Islet precursor cell (in vitro differentiated cells): ENCODE results near the gene TTC23L.
"Not testable (repeated sequence)": the region's sequence is repeated elsewhere in the genome, so short reads cannot be mapped to it uniquely, and the experiment has no call there.

Source experiments
- DNase-seq: peaks from one replicate; pipeline ENCODE4 v3.0.0-alpha.2; 2018

The TTC23L gene

DNA sequence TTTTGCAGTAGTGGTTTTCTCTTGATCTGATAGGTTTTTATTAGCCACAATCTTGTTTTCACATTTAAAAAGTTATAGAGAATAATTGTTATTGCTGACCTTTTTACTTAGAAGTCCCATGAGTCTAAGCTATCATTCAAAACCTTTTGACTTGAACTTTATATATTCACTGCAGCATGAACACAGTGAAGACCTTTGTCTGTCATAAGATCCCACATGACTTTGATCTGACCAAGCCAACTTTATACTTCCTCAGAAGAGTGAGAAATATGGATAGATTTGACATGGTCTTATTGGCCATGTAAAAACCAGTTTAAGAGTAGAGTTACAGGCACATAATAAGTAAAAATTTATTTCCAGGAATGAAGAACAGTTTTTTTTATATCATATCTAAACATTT, 42.3 kb downstream of the TTC23L start:
- DNase-seq = no peak

DNA sequence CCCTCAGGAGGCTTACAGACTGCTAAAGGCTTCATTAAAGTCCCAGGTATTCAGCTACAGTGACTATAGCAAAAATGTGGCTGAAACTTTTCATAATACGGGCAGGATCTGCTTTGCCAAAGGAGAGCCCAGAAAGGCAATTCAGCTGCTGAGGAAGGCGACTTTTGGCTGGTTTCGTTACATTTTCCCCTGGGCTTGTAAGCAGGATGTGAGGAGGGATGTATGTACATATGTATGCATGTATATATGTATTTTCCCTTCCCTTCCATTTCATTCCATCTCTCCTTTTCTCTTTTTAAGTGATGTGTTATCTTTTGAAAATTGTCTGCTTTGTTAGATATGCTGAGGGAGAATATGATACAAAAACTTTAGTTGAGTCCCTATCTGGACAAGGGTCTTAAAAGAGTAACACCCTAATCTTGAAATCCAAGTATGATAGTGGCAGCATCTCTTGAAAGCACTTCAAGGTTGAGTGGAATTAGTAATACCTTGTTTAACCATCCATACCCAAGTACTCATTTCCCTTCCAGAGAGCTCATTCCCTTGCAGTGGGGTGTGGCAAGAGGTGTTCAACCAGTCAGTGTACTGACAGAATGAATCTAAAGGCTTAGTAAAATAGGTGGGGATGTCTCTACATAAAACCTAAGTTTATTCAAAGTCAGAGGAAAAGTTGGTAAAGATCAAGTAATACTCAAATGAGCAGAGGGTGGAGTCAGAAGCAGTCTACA, 47.6 kb downstream of the TTC23L start:
- no peak for DNase-seq

DNA sequence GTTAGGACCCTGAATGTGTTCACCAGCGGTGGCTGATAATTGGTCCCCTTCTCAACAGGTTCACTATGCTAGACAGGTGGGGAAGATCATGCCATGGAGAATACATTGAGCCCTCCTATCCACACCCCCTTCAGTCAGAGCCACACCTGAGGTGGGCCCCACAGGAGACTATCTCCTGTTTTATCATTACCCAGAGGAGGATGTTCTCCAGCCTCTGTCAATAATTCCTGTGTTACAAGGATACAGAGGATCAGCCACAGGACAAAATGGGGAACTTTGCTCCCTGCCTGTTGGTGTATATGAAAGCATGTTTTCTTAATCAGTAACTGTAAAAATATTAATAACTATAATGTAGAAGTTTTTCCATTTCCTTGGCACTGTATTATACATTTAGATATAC, 50.4 kb downstream of the TTC23L start:
- DNase-seq = no peak

DNA sequence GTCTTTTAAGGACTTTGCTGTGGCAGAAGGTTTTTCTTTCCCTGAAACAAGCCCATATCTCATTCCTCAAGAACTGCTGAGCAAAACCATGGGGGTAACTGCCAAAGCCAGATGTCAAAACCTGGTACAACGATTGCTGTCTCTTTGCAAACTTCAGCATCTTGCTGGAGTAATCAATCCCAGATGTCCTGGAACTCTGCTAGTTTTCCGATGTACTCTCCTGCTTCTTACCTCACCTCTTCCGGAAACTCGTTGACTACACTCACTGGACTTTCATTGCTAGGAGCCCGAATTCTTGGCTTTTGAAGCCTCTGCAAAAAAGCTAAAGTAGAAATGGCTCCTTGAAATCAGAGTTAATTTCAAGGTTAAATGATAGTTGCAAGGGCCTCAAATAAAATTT, 53.0 kb downstream of the TTC23L start:
- DNase-seq = no peak

DNA sequence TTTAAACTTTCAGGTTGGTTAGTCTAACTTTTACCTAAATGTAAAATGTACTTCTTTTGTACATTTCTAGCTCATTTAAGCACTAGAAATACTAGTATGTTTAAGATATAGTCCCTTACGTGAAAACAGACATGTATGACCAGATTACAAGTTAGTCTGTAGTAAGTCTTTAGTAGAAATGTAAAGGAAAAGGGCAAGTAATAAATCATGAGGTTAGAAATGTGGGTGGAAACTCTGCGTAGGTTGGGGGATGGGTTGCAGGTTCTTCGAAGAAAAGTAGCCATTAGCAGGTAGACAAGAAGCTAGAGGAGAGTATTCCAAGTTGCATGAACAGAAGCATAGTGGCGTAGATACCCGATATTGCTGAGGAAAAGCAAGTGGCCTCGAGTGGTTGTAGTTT, 53.5 kb downstream of the TTC23L start:
- DNase-seq = no peak

DNA sequence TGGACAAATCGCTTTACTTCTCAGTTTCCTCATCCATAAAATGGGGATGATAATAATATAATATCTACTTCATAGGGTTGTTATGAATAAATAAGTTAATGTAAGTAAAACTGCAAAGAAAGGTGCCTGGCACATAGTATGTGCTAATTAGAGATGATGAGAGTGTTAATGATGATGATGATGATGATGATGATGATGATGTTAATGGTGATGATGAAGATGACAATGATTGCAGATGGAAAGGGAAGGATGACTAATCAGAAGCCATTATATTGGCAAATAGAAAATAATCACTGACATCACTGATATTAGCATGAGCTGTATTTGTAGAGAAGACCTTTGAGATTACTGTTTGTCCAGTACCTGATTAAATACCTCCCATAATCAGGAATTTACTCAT, 55.8 kb downstream of the TTC23L start:
- no peak for DNase-seq

DNA sequence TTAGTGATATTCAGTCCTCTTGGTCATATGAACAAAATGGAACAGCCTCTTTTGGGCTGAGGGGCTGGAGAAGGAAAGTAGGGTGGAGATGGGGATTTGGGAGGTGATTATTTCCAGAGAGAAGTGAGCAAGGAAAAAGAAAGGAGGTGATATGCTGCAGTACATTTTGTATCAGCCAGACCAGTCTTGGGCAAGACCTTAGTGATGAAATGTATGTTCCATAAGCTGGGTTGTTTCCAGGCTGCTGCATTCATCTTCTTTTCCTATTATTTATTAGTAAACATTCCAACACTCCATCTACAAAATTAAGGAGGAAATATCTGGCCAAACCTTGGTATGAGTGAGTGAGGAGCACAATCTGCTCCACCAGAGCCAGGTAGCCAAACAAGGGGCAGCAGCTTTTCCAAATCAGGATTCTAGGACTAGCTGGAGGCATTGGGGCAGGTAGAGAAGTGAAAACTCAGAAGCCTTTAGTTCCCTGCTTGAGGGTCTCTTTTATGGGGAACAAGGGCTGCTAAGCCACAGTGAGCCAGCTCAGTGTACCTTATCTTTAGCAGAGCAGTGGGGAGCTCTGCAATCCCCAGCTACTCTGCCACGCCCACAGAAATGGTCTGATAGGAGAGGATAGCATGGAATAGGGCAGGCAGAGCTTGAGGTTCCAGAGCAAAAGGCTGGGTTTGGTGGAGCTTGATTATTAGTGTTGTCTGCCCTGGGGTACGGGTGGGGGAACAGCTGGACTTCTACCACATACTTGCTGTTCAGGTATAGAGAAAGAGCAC, 56.9 kb downstream of the TTC23L start:
- no peak for DNase-seq

DNA sequence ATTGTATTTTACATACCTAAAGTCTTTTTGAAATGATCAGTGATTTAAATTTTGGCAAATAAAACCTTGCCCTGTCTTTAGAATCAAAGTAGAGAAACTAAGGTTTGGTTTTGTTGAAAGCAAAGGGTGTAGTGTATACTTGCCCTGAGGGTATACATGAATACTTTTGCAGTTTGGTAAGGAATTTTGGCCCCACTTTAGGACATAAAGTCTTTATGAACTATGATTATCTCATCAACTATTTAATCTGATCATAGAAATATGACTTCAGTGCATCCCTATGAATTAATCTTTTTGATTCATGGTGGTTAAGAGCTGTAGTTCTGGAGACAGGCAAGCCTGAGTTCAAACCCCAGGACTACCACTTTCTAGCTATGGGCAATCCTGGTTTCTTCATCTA, 58.7 kb downstream of the TTC23L start:
- DNase-seq = no peak

DNA sequence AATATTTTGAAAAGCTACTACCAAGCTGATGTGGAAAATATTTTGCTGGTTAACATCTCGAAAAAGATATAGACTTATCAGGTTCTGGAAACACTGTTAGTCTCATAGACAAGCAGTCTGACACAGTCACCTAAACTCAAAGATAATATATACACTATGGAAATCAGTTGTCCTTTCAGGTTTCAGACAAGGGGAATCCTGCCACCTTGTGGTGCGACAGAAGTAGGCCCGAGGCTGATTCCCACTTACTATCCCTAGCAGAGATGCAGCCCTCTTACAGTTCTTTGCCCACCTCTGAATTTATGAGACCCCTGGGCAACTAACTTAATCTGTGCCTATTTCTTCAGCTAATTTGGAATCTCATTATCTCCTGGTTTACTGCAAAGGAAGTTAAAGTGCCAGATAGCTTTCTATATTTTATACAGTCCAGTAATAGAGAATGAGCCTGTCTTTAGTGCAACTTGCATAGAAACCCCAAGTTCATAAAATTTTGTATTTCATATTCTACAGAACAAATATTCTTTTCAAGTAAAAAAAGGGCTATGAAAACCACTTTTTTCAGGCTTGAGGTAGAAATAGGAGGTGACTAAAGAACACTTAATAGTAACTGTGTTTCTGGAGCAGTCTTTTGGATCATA, 59.4 kb downstream of the TTC23L start:
- DNase-seq = peak; percentile 77

DNA sequence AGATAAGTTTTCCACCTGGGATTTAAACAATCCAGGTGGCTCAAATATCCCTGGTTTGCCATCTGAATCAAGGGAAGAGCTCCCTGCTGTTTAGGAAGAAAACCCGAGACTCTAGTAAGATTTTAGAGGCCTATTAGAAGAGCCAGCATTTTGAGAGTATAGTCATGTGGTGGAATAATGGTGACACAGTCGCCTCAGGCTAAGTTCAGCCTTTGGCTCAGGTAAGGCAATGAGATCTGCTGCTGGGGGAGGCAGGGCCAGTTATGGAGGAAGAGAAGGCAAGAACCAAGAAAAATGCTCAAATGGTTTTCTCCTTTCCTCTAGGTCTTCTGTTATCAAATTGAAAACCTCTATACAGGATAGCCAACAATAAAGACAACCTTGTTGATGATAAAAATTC, 60.1 kb downstream of the TTC23L start:
- DNase-seq = peak; percentile 70

DNA sequence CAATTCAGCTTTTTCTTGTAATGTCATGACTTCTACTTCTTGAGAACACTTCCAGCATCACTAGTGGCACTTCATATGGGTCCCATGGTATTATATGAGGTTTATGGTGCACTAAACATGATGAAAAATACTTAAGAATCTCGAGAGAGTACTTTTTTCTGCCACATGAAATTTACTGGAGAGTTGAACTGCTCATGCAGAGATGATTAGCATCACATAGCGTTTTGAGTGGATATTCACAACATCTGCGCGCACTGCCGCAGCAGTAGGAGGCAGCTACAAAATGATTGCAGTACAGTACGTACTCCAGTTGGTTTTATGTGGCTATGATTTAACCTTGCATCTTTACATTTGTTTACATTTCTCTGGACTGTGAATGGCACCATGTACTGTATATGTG, 61.7 kb downstream of the TTC23L start:
- no peak for DNase-seq

DNA sequence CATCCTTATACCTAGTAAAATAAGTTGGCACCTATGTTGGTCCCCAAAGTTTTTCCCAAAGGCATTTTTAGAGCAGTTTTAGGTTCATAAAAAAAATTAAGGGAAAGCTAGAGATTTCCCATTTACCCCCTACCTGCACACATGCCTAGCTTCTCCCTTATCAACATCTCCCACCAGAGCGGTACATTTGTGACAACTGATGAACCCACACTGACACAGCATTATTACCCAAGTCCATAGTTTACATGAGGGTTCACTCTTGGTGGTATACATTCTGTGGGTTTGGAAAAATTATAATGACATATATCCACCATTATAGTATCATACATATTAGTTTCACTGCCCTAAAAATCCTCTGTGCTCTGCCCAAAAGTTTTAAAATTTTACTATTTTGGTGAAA, 64.3 kb downstream of the TTC23L start:
- DNase-seq = no peak

DNA sequence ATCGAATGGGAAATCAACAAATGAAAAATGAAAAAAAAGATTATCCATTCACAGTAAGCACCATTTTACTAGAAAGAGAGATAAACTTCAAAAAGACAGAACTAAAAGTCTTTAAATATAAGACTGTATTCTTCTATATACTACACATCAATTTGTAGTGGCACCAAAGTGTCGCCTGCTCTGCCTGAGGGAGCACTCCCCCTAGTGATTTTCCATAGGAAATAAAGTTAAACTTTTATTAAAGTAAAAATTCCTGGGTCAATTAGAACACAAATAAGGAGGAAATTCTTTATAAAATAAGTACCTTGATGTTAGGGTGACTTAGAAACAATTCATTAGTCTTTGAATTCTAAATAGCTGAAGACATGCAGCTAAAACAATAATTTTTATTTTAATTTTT, 66.6 kb downstream of the TTC23L start:
- no peak for DNase-seq

DNA sequence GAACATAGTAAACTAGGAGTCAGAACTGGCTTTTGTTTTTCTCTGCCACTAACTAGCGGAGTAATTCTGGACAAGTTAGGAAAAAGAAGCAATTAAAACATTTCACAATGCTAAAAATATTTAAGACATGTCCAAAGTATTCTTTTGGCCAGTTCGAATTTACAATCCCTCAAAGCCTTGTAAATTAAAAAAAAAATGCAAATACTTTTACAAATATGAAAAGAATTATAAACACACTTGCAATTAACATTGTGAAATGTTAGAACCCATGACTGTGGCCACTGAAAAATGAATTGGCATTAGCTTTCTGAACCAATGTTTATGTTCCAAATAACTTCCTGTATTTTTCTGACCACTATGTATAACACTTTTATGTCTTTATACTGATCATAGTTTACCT, 74.1 kb downstream of the TTC23L start:
- no peak for DNase-seq

DNA sequence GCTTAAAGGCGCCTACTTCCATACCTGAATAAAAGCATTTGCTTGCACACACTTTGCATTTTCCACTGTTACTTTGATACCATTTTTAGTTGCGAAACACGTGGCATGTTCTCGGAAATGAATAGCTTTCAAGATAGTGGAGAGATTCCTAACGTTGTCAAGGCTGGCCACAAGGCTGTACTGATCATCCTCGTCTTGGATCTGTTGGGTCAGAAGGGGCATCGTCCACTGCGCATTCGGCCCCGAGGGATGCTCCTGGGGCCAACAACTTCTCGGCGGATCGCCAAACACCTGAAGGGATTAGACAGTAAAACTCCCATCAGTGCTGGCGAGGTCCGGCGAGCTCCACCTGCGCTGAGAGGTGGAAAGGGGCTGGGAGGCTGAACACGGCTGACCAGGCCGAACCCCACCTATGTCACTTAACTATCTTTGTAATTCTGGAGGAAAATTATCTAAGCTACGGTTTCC, 75.7 kb downstream of the TTC23L start:
- DNase-seq = peak; percentile 61

DNA sequence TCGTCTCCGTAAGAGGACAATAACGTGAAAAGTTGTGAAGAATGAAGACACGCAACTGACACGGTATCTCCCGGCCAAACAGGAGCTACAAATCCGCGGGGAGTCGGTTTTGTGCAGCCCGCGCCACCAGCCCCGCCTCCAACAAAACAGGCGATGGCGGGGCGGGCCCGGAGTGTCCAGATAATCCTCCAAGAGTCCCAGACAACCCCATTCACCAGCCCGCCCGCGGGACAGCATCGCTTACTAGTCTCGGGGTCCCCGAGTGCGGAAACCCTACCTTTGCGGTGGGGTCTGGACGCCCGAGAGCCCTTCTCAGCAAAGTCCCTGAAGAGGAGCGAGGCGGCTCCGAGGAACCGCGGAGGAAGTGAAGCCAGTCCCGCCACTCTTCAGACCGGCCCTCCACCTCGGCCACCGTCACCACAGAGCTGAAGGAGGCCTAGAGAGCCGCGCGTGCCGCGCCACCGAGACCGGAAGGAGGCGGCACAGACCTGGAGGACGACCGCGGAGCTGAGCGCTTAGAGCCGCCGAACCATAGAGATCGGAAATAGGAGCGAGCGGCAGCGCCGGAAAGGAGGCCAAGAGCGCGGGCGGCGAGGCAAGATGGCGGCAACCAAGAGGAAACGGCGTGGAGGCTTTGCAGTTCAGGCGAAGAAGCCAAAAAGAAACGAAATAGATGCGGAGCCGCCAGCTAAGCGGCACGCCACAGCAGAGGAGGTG, 76.3 kb downstream of the TTC23L start, which contains the start of the genes BRIX1 and RAD1:
Gene BRIX1 (plus strand): TSS at position 573 of the 717 bp plus-strand sequence. CDS start 28 bp downstream, at position 601.
Gene RAD1 (minus strand): TSS at position 366 of the 717 bp plus-strand sequence. CDS start 612 bp downstream, outside the sequence.
- peak; percentile 99 for DNase-seq

DNA sequence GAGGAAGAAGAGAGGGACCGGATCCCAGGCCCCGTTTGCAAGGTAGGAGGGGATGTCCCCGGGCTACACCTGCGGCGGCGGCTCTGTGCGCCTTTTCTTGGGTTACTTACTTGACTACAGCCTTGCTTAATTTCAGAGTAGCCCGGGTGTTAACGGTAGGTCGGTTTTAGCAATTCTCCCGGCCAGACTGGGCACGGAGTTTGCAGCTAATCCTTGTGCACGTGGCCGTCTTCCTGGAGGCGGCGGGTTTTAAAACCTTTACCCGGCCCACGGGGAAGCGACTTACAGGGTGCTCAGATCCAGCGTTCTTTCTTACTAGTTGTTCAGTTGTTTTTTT, 76.9 kb downstream of the TTC23L start:
- DNase-seq = no peak

DNA sequence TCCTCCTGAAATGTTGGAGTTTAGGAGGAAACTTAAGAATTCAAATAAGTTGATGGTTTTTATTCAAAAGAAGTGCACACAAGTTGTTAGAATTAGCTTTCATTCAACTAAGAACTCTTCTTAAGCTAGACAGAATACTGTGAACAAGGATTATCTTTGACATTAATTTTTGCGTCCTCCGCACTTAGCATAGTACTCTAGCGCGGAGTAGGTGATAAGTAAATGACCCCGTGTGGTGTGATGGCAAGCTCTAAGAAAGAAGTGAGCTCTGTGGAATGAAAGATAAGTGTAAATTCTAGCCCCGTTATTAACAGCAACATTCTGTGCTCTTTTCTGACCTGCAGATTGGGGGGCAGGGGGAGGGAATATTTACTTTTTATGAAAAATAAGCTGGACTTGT, 77.6 kb downstream of the TTC23L start:
- no peak for DNase-seq

DNA sequence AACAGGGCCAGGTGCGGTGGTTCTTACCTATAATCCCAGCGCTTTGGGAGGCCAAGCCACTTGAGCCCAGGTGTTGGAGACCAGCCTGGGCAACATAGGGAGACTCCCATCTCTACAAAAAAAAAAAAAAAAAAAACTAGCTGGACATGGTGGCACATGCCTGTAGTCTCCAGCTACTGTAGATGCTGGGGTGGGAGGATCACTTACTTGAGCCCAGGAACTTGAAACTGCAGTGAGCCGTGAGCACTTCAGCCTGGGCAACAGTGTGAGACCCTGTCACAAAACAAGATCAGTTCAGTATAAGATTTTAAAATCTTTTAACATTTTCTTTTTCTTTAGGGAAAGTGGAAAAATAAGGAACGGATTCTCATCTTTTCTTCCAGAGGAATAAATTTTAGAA, 79.1 kb downstream of the TTC23L start:
- no peak for DNase-seq

DNA sequence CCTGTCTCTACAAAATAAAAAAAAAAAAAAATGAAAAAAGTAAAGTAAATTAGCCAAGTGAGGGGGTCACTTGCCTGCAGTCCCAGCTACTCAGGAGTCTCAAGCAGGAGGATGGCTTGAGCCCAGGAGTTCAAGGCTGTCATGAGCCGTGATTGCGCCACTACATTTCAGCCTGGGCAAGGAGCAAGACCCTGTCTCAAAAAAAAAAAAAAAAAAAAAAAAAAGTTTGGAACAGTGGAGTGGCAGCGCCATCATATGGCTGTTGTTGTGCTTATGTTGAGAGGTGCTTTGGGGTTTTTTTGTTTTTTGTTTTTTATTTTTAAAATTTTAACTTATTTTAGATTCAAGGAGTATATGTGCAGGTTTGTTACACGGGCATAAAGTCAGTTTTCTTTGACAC, 80.1 kb downstream of the TTC23L start:
- no peak for DNase-seq

DNA sequence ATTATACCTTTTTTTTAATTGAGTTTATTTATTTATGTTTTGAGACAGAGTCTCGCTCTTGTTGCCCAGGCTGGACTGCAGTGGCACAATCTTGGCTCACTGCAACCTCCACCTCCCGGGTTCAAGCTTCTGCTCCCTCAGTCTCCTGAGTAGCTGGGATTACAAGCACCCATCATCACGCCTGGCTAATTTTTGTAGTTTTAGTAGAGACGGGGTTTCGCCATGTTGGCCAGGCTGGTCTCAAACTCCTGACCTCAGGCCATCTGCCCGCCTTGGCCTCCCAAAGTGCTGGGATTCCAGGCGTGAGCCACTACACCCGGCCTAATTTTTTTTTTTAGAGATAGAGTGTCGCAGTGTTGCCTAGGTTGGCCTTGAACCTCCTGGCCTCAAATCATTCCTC, 84.3 kb downstream of the TTC23L start:
- not testable (repeated sequence) for DNase-seq

DNA sequence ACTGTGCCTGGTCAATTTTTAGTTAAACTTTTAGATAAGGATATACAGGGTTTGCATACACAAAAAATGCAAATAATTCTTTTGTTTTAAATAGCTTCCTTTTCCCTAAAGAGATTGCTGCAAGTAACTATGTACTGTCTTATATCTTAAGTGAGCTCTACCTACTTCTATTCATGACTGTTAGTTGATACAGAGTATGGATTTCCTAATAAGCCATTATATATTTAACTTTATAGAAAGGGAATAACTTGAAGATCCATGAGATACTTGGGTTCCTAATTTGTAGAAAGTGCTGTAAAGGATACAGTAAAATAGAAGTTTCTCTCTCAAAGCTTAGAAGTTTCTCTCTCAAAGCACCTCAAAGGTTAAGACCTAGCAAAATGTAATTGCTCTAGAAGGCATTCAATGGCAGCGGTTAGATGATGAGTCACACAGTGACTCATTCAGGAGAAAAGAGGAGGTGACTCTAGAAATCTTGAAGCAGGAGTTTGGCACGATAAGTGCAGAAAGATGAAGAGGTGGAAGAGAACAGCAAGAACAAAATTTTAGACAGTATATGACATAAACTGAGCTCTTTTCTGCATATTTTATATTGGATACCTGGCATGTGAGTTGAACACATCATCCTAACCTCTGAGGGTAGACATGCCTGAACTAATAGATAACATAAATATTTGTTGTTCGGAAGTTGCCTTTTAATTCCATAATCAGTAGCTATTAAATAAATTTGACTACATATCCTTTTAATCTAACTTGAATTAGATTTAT, 84.9 kb downstream of the TTC23L start:
- DNase-seq = peak; percentile 73

DNA sequence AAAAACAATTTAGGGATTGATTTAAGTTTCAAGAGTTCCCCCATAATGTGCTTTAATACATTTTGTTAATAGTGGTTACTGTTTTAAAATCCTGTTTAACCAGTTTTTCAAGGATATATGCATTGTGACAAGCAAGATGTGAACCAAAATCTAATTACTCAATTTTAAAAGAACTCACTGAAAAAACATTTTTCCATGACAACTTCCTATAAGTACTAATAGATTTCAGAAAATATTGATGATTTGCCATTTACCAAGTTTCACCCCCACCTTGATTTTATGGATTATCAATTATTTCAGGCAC, 85.5 kb downstream of the TTC23L start:
- no peak for DNase-seq
